ENCODE results near the gene MCF2L. TPM values are rescaled to one million over a fixed set of nuclear protein-coding genes. Genes with fewer than 3 reads are reported as not detected.
A peak's percentile ranks its signal among the peaks of the same experiment; 100 is the strongest.

MCF2L gene
- total and polyA plus RNA-seq, 7 donors: 9.1 to 40.5 (median 20.3) TPM

- Histone ChIP-seq H3K27me3 (ENCODE audit: insufficient read depth in 3 of 3, low read length in 2 of 3) (peaks cover 0 to 23% (median 7%) of the 10 kb centered on the region in 3 donors), H3K27ac (no peak overlapping the region), H3K4me3 (no peak overlapping the region), H3K9me3 (no peaks in the 10 kb centered on the region), H3K36me3 (ENCODE audit: insufficient read depth in 1 of 2, low read depth in 1 of 2) (peaks cover 0 to 14% of the 10 kb centered on the region in 2 donors), H3K4me1 (no peaks in the 10 kb centered on the region)
- ATAC-seq: no peak
- WGBS, 3 donors: 77 to 82% (median 82%) methylated on average over 16 to 18 of the region's 18 CpGs
- intact Hi-C loops (cut with DNase I): loop anchor here in 1 of 2 donors (5.0 kb wide), 1 partner anchor 48 kb away; no protein-coding TSS in a partner anchor
- peak in 1 of 2 donors; percentile 48 for DNase-seq
- no peak for TF ChIP-seq CTCF (IDR thresholded peaks at IDR 0.05)
These were observed 111.4 kb downstream of the MCF2L start for GRCh38 chr13:113080361-113080831.

- intact Hi-C loops (cut with DNase I): loop anchor here in 1 of 2 donors (5.0 kb wide), 1 partner anchor 49 kb away; no protein-coding TSS in a partner anchor
These were observed 112.0 kb downstream of the MCF2L start for GRCh38 chr13:113080901-113081521.

GRCh38 chr13:113082198-113083021 is 113.4 kb downstream of the MCF2L start:
- Histone ChIP-seq H3K27ac (no peak overlapping the region), H3K27me3 (ENCODE audit: insufficient read depth in 3 of 3, low read length in 2 of 3) (peaks cover 0 to 23% (median 7%) of the 10 kb centered on the region in 3 donors), H3K4me1 (no peaks in the 10 kb centered on the region), H3K36me3 (ENCODE audit: insufficient read depth in 1 of 2, low read depth in 1 of 2) (peaks cover 0 to 5% of the 10 kb centered on the region in 2 donors), H3K9me3 (no peaks in the 10 kb centered on the region), H3K4me3 (no peak overlapping the region)
- no peak for ATAC-seq
- DNase-seq: peak in 1 of 2 donors; percentile 23
- intact Hi-C loops (cut with DNase I): loop anchor here in 1 of 2 donors (5.0 kb wide), 1 partner anchor 50 kb away; no protein-coding TSS in a partner anchor
- WGBS, 3 donors: 87 to 90% (median 88%) methylated on average over 24 to 26 of the region's 26 CpGs
- TF ChIP-seq CTCF (IDR thresholded peaks at IDR 0.05): no peak

More at GRCh38 chr13:113080901-113081521, 112.0 kb downstream of the MCF2L start:
- ATAC-seq: no peak
- Histone ChIP-seq H3K36me3 (ENCODE audit: insufficient read depth in 1 of 2, low read depth in 1 of 2) (peaks cover 0 to 10% of the 10 kb centered on the region in 2 donors), H3K4me1 (no peaks in the 10 kb centered on the region), H3K27me3 (ENCODE audit: insufficient read depth in 3 of 3, low read length in 2 of 3) (peaks cover 0 to 23% (median 7%) of the 10 kb centered on the region in 3 donors), H3K4me3 (no peak overlapping the region), H3K27ac (no peak overlapping the region), H3K9me3 (no peaks in the 10 kb centered on the region)
- peak in 1 of 2 donors; percentile 38 for DNase-seq
- WGBS, 3 donors: 79 to 84% (median 83%) methylated on average over 25 of the region's 25 CpGs
- TF ChIP-seq CTCF (IDR thresholded peaks at IDR 0.05): no peak

GRCh38 chr13:113083022-113083373 is 114.0 kb downstream of the MCF2L start:
- 75 to 78% (median 77%) methylated on average over 10 of the region's 10 CpGs for WGBS, 3 donors
- intact Hi-C loops (cut with DNase I): loop anchor here in 1 of 2 donors (5.0 kb wide), 1 partner anchor 51 kb away; no protein-coding TSS in a partner anchor
- DNase-seq (peak in 1 of 2 donors; percentile 21), ATAC-seq (no peak)
- peaks cover 0 to 5% of the 10 kb centered on the region in 2 donors for H3K36me3 ChIP-seq (ENCODE audit: insufficient read depth in 1 of 2, low read depth in 1 of 2)
- no peak for TF ChIP-seq CTCF (IDR thresholded peaks at IDR 0.05)
- H3K27ac ChIP-seq: no peak overlapping the region
- no peaks in the 10 kb centered on the region for H3K9me3 ChIP-seq
- no peaks in the 10 kb centered on the region for H3K4me1 ChIP-seq
- H3K4me3 ChIP-seq: no peak overlapping the region
- H3K27me3 ChIP-seq (ENCODE audit: insufficient read depth in 3 of 3, low read length in 2 of 3): peaks cover 0 to 23% (median 7%) of the 10 kb centered on the region in 3 donors

All from psoas muscle (tissue), 8 donors.